Testis (tissue), 2 donors: ENCODE results near the gene TMEM86A.

Experiments
- CTCF ChIP-seq, 3 experiments: fragments of 450-650 bp in 2 of 3; fragments of 200-600 bp in 1 of 3; sonication (generic) in 1 of 3; IDR thresholded peaks; one replicate each; pipeline ENCODE4 v1.5.1; 2016 to 2019; ENCODE audit warnings: antibody characterized with exemption in 3 of 3, mild to moderate bottlenecking in 2 of 3, moderate library complexity in 1 of 3
- POLR2A ChIP-seq: fragments of 450-650 bp; IDR thresholded peaks from one replicate; pipeline ENCODE4 v1.6.1; 2017; ENCODE audit warnings: antibody characterized with exemption, mild to moderate bottlenecking, moderate library complexity

- TF ChIP-seq CTCF (IDR thresholded peaks at IDR 0.05) (no peak), POLR2A (no peak)
Observed at GRCh38 chr11:18699848-18700261, 1.3 kb downstream of the TMEM86A start.
